Fibroblast of pulmonary artery (primary cell): ENCODE measurements around the gene RAP1GAP2.

ENCODE experiments used
- DNase-seq: peaks from one replicate; pipeline ENCODE4 v3.0.0-alpha.2; 2010; ENCODE audit warnings: low read depth
- H3K4me3 ChIP-seq: replicated peaks from 2 replicates; pipeline ENCODE4 v1.5.1; 2011; ENCODE audit warnings: low read depth, mild to moderate bottlenecking, control low read depth, low read length, moderate library complexity
- CTCF ChIP-seq: IDR thresholded peaks from 2 replicates; pipeline ENCODE4 v1.5.1; 2011; ENCODE audit warnings: mild to moderate bottlenecking, control low read depth, low read length, inconsistent platforms; ENCODE audit errors: missing control alignments

Gene RAP1GAP2

GRCh38 chr17:2803386-2803785 lies 7.1 kb downstream of the RAP1GAP2 start:
- TF ChIP-seq CTCF = no peak
- no peak overlapping the region for H3K4me3 ChIP-seq
- no peak for DNase-seq

- TF ChIP-seq CTCF = no peak
- no peak for DNase-seq
- no peak overlapping the region for H3K4me3 ChIP-seq
Observed at GRCh38 chr17:2803971-2804370, 7.7 kb downstream of the RAP1GAP2 start.

GRCh38 chr17:2804912-2805311 lies 8.7 kb downstream of the RAP1GAP2 start:
- DNase-seq = no peak
- no peak overlapping the region for H3K4me3 ChIP-seq
- no peak for TF ChIP-seq CTCF

- H3K4me3 ChIP-seq = no peak overlapping the region
- DNase-seq = no peak
Observed at GRCh38 chr17:2805961-2806360, 9.7 kb downstream of the RAP1GAP2 start.

GRCh38 chr17:2808367-2809335 lies 12.4 kb downstream of the RAP1GAP2 start:
- no peak for DNase-seq
- TF ChIP-seq CTCF = no peak

More at GRCh38 chr17:2805961-2806360, 9.7 kb downstream of the RAP1GAP2 start:
- no peak for TF ChIP-seq CTCF

GRCh38 chr17:2809337-2809736 lies 13.1 kb downstream of the RAP1GAP2 start:
- H3K4me3 ChIP-seq = no peak overlapping the region
- no peak for TF ChIP-seq CTCF
- no peak for DNase-seq

More at GRCh38 chr17:2808367-2809335, 12.4 kb downstream of the RAP1GAP2 start:
- no peak overlapping the region for H3K4me3 ChIP-seq
